NCI-H1048 (cell line): ENCODE data around the gene C17orf67.

Experiments used
- DNase-seq: peaks from one replicate; lab custom pipeline; 2025; lab: John Stamatoyannopoulos, UW

Gene C17orf67

DNA sequence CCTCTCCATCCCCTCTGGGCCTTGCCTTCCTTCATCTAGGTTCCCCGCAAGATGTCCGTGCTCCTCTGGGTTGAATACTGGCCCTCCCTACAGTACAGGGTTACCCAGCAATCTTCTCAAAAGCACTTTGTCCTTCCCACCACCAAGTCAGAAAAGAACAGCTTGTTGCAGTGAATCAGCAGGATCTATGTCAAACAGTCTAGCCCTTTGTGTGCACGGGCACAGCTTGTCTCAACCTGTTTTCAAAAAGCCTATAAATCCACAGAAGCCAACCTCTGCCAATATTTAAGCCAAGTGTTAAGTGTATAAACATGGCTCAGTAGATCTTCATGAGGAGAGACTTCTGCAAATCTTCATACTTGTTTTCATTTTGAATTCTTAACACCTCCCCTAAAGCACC is 25.2 kb downstream of the C17orf67 start:
- DNase-seq = no peak

DNA sequence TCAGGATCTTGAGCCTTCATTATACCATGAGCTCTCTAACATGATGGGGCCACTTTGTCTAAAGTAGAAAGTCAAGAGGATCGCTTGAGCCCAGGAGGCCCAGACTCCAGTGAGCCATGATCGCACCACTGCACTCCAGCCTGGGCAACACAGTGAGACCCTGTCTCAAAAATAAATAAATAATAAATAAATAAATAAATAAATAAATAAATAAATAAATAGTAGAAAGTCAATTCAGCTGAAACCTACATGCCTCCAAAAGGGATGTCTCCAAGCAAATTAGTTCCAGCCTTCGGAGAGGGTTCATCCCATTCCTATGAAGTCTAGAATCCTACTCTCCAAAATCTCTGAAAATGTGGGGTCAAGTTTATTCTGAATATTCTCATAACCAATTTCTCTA is 26.0 kb downstream of the C17orf67 start:
- DNase-seq = no peak

DNA sequence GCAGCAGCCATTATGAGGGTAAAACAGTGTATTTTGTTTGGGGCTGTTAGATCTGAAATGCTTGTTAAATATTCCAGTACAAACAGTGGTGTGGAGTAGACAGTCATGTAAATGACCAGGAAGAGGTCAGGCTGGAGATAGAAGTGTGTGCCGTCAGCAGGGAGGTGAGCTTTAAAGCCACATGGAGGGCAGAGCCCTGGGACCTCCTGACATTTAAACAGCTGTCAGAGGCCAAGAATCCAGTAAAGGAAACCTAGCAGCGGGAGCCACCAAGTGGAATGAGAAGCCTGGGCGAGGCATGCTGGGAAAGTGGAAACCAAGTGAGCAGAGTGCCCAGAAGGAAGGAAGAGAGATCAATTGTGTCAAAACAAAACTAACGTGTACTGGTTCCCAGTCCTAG is 26.8 kb downstream of the C17orf67 start:
- DNase-seq = no peak

DNA sequence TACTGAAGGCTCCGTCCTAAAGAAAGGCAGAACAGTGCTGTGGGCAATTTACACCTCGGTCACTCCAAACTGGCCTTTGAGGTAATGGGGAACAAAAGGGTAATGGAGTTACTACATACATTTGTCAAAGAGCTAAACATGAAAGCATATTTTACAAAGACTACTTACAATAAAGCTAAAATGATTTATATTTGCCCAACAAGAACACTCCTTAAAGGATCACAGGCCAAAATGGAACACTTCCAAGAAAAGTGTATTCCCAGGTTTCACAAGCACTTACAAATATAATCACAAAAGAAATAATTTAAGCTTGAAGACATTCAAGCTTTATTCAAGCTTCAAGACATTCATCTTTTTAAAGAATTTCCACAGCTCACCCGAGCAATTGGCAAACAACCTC is 29.3 kb downstream of the C17orf67 start:
- no peak for DNase-seq

DNA sequence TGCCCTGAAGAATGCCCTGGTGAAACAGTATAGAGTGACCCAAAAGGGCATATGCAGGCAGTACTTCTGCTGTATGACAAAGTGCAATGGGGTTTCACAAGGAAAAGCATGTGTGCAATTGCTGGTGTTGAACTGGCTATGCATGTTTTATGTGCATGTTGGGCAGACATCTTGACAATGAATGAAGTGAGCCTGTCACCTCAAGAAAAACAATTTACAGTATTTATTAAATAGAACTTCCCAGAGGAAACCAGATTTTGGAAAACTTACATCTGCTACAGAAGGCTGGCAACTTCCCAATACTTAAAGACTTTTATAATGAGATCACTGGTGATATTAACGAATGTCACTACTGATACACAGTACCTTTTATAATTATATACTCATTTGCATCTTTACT is 30.6 kb downstream of the C17orf67 start:
- DNase-seq = no peak

DNA sequence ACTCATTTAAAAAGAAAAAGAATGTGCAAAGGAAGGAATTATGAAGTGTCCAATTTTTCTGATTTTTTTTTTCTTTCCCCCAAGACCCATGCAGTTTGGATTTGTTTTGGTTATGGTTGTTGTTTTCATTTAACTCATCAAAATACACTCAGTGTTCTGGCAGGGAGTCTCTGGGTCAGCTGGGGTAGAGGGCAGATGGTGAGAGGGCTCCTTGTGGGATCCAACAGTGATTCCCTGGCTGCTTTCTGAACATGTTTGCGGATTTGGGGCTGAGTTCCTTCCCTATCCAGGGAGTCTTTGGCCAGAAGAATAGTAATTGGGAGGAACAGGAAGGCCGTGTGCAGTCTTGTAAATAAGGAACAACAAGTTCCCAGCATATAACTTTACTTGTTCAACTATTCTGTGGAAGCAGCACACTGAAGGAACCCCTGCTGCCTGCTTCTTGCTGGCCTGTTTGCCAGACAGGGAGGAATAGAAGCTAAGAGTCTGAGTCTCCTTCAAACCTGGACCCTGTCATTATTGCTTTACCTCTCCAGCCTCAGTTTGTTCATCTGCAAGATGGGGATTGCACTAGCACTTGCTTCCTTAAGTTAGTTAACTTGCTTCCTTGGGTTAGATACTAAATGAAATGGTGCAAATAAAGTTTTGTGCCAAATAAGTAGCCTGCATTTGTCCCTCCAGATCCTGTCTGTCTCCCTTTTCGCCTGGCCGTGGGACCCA is 32.1 kb downstream of the C17orf67 start:
- no peak for DNase-seq

DNA sequence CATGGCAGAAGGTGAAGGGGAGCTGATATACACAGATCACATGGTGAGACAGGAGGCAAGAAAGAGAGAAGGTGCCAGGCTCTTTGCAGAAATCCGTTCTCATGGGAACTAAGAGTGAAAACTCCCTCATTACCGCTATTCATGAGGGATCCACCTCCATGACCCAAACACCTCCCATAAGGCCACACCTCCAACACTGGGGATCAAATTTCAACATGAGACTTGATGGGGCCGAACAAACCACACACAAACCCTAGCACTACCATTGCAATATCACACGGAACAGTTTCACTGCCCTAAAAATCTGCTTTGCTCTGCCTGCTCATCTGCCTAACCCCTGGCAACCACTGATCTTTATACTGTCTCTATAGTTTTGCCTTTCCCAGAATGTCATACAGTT is 34.8 kb downstream of the C17orf67 start:
- no peak for DNase-seq

DNA sequence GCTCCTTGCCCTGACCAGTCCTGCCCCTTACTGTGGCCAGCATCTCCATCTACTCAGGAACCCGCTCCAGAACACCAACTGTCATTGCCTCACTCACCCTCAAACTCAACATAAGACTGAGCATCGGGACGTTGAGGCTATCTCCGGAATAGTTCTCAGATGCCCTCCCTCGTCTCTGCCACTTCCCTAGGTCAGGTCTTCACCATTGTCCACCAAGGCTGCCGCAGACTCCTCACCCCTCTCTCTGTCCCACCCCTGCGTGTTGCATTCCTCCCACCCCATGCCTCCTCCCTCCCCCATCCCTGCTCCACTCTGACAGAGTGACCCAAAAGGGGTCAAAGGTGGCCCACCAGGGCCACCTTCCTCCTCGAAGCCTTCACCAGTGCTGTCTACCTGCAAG is 37.2 kb downstream of the C17orf67 start:
- DNase-seq = no peak

DNA sequence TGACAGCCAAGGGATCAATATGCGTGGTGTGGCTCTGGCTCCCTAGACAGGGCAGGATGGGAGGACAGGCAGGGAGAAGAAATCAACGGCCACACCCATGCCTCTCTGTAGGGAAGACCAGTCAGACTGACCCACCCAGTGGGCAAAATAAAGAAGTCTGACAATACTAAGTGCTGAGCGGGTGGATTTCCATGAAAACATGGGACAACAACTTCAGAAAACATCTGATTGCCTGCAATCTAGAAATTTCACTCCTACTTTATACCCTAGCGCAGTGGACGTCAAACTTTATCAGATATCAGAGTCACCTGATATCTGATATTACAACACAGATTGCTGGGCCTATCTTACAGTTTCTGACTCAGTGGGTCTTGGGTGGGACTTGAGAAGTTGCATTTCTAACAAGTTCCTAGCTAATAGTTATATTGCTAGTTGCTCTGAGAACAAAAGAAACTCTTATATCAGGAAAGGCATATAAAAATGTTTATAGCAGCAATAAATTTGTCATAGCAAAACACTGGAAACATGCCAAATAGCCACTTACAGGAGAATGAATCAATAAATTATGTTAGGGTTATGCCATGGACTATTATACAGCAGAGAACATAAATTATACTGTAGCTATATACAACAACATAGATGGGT is 38.4 kb downstream of the C17orf67 start:
- no peak for DNase-seq

DNA sequence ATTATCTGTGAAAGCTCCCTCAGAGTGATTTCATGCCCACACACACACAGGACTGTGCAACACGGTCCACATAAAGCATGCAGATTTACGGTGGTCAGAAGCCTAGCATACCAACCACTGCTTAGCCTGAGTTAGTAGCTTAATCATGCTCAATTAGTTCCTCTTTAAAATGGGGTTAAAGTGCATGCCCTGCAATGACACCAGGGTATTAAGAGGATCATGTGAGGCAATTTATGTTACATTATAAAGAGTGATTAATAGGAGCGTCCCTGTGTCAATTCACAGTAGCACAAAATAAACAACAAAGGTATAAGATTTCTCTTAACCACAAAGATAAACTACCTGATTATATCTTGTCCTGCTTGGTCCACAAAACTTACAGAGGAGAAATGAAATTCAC is 39.8 kb downstream of the C17orf67 start:
- no peak for DNase-seq

DNA sequence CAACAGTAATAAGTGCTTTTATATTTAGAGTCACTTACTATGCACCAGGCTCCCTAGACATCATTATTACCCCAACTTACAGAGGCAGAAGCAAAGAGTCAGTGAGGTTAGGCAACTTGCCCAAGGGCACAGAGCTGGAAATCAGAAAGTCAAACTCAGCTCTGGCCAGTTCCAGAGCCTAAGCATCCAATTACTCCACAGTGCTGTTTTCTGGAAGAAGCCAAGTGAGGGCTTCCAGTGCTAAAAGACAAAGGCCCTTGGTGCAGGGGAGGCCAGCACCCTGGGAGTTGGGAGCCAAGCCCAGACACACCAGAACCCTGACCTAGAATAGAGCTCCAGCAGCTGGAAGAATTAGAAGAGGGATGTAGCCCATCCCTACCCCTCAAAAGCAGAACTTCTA is 40.2 kb downstream of the C17orf67 start:
- DNase-seq = no peak

DNA sequence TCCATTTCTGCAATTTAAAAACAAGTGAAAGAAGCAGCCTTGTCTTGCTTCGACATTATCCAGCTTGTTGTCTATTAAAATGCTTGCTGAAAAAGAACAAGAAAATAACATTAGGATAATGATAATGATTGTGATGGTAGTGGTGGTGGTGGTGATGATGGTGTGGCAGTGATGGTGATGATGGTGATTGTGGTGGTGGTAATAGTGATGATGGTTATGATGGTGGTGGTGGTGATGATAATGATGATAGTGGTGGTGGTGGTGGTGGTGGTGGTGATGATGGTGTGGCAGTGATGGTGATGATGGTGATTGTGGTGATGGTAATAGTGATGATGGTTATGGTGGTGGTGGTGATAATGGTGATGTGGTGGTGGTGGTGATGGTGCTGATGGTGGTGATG is 41.5 kb downstream of the C17orf67 start:
- no peak for DNase-seq

DNA sequence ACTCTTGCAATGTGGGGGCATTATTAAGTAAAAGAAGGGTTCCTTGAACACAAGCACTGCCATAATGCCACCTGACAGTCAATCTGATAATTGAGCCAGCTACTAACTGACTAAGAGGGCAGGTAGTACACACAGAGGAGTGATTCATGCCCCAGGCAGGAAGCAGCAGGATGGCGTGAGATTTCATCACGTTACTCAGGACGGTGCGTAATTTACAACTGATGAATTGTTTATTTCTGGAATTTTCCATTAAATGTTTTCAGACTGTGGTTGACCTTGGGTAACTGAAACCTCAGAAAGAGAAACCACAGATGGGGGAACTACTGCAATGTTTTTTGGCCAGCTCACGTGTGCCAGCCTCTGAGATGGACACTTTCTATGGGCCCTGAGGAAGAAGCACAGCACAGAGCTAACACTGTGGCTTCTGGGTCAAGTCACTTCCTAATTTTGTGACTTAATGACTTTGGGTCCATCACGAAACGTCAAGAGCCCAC is 46.7 kb downstream of the C17orf67 start:
- no peak for DNase-seq

DNA sequence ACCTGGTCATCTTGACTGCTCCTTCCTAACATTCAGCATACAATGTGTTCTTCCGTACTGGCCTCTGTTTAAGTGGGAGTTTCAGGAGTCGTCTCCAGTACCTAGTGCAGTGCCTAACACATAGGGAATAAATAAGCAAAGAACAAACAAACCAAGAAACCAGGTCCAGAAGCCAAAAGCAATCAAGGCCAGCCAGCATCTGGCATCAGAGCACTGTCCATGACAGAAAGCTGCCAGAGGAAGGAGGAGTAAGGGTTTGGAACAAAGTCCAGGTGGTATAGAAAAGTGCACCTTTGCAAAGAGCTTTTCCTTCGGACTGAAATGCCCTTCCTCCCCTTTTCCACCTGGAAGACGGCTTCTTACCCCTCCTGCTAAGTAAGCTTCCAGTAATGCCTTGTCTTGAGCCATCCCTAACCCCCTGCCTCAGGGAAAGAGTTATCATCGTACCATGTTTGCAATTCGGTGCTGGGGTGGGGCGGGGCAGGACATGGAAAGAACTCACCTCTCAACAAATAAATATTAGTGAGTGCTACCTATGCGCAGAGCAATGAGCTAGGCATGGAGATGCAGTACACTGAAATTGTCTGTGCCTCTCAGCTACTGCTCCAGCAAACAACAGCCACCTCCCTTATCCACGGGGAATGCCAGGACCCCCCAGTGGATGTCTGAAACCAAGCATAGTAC is 47.6 kb downstream of the C17orf67 start:
- no peak for DNase-seq

DNA sequence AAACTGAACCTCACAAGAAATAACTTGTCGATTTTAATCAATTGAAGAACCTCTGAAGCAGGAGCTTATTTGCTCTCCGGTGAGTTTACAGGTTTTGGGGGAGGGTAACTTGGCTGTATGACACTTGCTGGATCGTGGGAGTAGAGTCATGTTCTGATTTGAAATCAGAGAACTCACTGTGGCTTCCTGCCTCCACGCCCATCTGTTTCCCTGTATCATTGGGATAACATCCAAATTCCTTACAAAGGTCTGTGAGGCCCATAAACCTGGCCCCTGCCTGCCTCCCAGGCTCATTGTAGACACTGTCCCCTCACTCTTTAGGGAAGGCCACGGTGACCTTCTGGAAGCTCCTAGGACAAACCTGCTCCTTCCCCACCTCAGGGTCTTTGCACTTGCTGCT is 48.3 kb downstream of the C17orf67 start:
- DNase-seq = no peak

DNA sequence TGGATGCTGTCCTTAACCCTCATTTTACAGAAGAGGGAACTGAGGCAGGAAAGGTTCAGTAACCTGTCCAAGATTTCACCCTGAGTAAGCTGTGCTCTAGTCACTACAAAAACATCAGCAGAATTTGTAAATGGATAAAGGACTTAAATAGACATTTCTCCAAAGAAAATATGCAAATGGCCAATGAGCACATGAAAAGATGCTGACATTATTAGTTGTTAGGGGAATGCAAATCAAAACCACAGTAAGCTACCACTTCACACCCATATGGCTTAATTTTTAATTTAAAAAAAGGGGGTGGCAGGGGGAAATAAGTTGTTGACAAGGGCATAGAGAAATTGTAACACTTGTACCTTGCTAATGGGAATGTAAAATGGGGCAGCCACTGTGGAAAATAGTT is 51.4 kb downstream of the C17orf67 start:
- no peak for DNase-seq

DNA sequence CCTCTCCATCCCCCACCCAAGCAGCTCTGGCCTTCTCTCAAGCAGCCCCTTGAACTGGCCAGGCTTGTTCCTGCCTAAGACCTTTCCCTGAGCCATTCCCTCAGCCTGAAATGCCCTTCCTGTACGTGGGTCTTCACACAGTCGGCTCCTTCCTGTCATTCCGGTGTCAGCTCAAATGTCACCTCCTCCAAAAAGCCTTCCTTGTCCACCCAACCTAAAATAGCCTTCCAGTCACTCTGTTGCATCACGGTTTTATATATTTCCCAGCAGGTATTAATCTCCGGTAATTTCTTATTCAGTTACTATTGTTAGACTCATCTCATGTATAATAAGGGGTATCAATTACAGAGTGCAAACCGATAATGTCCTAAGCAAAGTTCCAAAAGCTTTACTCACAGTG is 51.8 kb downstream of the C17orf67 start:
- DNase-seq = no peak

DNA sequence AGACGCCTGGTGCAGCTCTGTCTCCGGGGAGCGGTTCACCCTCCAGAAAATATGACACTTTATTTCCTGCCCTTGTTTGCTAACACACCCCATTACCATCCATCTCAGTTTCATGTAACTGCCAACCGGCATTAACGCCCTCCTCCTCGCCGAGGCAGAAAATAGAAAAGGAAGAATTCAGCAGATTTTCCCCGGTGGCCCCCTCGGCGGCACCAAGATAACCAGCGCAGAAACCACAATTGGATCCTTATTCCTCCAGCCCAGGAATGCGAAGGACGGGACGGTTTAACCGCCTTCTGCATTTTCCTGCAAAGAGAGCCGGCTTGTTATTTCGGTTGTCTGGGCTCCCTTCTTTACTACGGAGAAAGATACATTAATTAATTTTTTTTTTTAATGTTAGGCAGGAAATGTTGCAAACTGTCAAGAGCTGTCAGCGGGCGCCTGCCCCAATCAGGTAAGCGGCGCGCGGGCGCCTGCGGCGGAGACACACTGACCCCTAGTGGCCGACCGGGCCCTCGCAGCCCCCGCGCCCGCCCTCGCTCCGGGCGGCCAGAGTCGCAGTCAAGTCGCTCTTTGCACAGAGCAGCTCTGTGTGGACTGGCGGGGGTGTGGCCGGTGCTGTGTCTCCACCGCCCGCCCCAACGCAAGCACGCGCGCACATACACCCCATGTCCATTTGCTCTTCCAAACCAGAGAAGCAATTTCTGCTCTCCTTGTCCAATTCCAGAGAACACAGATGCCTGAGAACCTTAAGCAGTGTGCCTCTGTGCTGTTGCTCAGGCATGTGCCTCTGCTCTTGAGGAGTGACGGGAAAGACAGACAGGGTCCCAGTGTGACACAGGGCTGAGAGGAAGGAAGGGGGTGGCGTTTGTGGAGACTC is 53.6 kb downstream of the C17orf67 start:
- peak; percentile 25 for DNase-seq

DNA sequence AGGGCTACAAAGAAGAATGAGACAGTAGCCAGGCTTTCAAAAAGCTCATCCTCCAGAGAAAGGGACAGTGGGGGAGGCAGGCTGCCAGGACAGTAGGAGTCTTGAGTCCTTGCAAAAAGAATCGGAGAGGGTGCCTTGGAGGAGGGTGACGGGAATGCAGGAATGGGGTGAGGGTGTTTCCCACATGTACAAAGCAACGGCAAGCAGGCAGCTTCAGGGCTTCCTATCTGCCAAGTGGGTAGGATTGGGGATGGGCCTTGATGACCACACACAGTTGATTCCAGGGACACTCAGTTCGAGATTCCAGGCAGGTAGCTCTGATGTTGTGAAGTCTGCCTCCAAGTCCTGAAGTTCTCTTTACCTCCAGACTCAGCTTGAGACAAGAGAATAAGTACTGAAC is 54.4 kb downstream of the C17orf67 start:
- DNase-seq = no peak

DNA sequence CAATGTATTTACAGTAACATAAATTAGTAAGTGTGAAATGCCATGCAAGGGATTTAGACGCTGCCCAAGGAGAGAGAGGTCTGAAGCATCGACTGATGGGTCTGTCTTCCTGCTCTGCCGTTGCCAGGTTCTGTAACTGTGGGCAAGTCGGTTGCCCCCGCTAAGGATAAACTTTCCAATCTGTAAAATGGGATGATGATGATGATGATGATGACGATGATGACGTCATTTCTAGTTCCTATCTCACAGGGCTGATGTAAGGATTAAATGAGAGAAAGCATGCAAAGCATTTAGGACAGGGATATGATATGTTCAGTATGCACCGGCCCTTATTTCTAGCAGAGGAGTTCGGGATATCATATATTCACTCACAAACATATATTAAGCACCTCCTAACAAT is 54.8 kb downstream of the C17orf67 start:
- DNase-seq = no peak

DNA sequence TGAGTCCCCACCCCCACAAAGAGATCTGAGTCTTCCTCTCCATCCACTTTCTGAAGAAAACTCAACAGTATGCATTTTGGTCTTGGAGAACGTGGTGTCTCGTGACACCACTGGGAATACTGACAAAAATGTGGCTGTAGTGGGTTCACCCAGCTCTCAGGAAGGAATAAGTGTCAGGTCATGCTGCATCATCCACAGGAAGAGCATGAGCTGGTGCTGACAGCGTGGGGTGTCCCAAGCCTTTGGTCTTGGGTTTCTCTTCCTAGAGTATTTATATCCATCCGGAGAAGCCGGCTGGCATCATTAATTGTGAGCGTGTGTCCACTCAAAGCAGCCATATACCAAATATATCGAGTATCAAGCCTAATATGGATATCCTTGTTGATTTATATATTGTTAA is 55.9 kb downstream of the C17orf67 start:
- DNase-seq = no peak

DNA sequence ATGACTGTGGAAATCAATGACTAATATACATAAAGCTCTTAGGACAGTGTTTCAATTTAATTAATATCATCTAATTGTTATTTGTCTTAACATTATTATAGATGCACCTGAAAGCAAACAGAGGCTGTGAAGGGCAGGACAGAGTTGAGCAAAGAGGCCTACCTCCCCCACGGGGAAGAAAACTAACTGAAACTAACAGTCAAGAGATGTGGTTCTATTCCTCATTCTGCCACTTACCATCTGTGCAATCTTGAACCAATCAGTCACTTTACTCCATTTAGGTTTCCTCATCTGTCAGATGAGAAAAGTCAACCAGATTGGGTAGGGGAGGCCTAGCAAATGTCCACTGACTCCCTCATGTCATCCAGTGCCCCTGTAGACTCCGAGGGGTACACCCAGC is 59.1 kb downstream of the C17orf67 start:
- no peak for DNase-seq
